IMR-90 (cell line): ENCODE measurements around the gene ZNF232.
"Not testable (repeated sequence)": the region's sequence is repeated elsewhere in the genome, so short reads cannot be mapped to it uniquely, and the experiment has no call there.

Experiments
- CEBPB ChIP-seq: IDR thresholded peaks from 2 replicates; pipeline ENCODE4 v1.6.1; 2012; ENCODE audit warnings: low read depth, low read length, improper control_type of control experiment
- CTCF ChIP-seq: conservative IDR thresholded peaks from 2 replicates; pipeline ENCODE4 v1.5.1; 2012; ENCODE audit warnings: mild to moderate bottlenecking, low read depth, low read length, improper control_type of control experiment
- MAZ ChIP-seq: IDR thresholded peaks from 2 replicates; pipeline ENCODE4 v1.6.1; 2012; ENCODE audit warnings: low read depth, mild to moderate bottlenecking, low read length, improper control_type of control experiment, moderate library complexity, borderline replicate concordance
- MXI1 ChIP-seq: IDR thresholded peaks from 2 replicates; pipeline ENCODE4 v1.6.1; 2012; ENCODE audit warnings: low read depth, mild to moderate bottlenecking, low read length, moderate library complexity, borderline replicate concordance
- POLR2A ChIP-seq: IDR thresholded peaks from 2 replicates; pipeline ENCODE4 v1.6.1; 2012; ENCODE audit warnings: mild to moderate bottlenecking, low read depth, low read length
- RAD21 ChIP-seq: IDR thresholded peaks from 2 replicates; pipeline ENCODE4 v1.6.1; 2012; ENCODE audit warnings: low read length, improper control_type of control experiment
- SMC3 ChIP-seq: fragments of 150-350 bp; IDR thresholded peaks from 2 replicates; pipeline ENCODE4 v1.6.1; 2016; ENCODE audit warnings: low read depth, mild to moderate bottlenecking, antibody characterized with exemption, low read length, moderate library complexity
- TF ChIP-seq, protein P1 (sequence below): fragments of 150-350 bp; IDR thresholded peaks from 2 replicates; pipeline ENCODE4 v1.6.1; 2017; ENCODE audit warnings: mild to moderate bottlenecking, antibody characterized with exemption, low read length, low read depth

- TF ChIP-seq POLR2A, CTCF, SMC3, RAD21, CEBPB, MAZ, MXI1: not testable (repeated sequence)
- TF ChIP-seq, protein P1, sequence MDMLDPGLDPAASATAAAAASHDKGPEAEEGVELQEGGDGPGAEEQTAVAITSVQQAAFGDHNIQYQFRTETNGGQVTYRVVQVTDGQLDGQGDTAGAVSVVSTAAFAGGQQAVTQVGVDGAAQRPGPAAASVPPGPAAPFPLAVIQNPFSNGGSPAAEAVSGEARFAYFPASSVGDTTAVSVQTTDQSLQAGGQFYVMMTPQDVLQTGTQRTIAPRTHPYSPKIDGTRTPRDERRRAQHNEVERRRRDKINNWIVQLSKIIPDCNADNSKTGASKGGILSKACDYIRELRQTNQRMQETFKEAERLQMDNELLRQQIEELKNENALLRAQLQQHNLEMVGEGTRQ: not testable (repeated sequence)
Measured at GRCh38 chr17:5160702-5161101, 49.0 kb upstream of the ZNF232 start.
